IPS-15b (cell line): ENCODE results near the gene TLR2.
"Not testable (repeated sequence)": the region's sequence is repeated elsewhere in the genome, so short reads cannot be mapped to it uniquely, and the experiment has no call there.

Source experiments
- H3K27me3 ChIP-seq: one replicate; pipeline ENCODE4 v1.6.1; 2013; ENCODE audit warnings: low read length; ENCODE audit not compliant: control insufficient read depth, insufficient read depth
- H3K36me3 ChIP-seq: one replicate; pipeline ENCODE4 v1.6.1; 2013; ENCODE audit warnings: low read length; ENCODE audit not compliant: control insufficient read depth, insufficient read depth
- H3K4me1 ChIP-seq: one replicate; pipeline ENCODE4 v1.6.1; 2013; ENCODE audit warnings: mild to moderate bottlenecking, low read length; ENCODE audit not compliant: control insufficient read depth, insufficient read depth
- H3K4me3 ChIP-seq: one replicate; pipeline ENCODE4 v1.5.1; 2013; ENCODE audit warnings: low read depth, low read length
- H3K9ac ChIP-seq: one replicate; pipeline ENCODE4 v1.6.1; 2013; ENCODE audit warnings: low read depth, mild to moderate bottlenecking, low read length
- H3K9me3 ChIP-seq: one replicate; pipeline ENCODE4 v1.6.1; 2013; ENCODE audit warnings: mild to moderate bottlenecking, low read length; ENCODE audit not compliant: control insufficient read depth, insufficient read depth

TLR2 gene

GRCh38 chr4:153646978-153647377 is 37.1 kb upstream of the TLR2 start:
- peaks cover 6% of the 10 kb centered on the region for H3K9me3 ChIP-seq
- no peaks in the 10 kb centered on the region for H3K27me3 ChIP-seq
- H3K36me3 ChIP-seq = no peaks in the 10 kb centered on the region

GRCh38 chr4:153647975-153648374 is 36.1 kb upstream of the TLR2 start:
- Histone ChIP-seq H3K9ac (no peak overlapping the region), H3K4me3 (no peak overlapping the region), H3K4me1 (no peaks in the 10 kb centered on the region), H3K9me3 (peaks cover 6% of the 10 kb centered on the region), H3K36me3 (no peaks in the 10 kb centered on the region), H3K27me3 (no peaks in the 10 kb centered on the region)

More at GRCh38 chr4:153646978-153647377, 37.1 kb upstream of the TLR2 start:
- H3K9ac ChIP-seq = no peak overlapping the region
- H3K4me3 ChIP-seq = no peak overlapping the region
- H3K4me1 ChIP-seq = no peaks in the 10 kb centered on the region

- peaks cover 6% of the 10 kb centered on the region for H3K9me3 ChIP-seq
Observed at GRCh38 chr4:153649572-153649991, 34.5 kb upstream of the TLR2 start.

GRCh38 chr4:153651116-153651515 is 33.0 kb upstream of the TLR2 start:
- H3K4me3 ChIP-seq = no peak overlapping the region
- no peak overlapping the region for H3K9ac ChIP-seq
- H3K9me3 ChIP-seq = no peaks in the 10 kb centered on the region
- no peaks in the 10 kb centered on the region for H3K4me1 ChIP-seq
- no peaks in the 10 kb centered on the region for H3K36me3 ChIP-seq
- no peaks in the 10 kb centered on the region for H3K27me3 ChIP-seq

More at GRCh38 chr4:153649572-153649991, 34.5 kb upstream of the TLR2 start:
- Histone ChIP-seq H3K4me1 (no peaks in the 10 kb centered on the region), H3K9ac (no peak overlapping the region), H3K4me3 (no peak overlapping the region), H3K36me3 (no peaks in the 10 kb centered on the region), H3K27me3 (no peaks in the 10 kb centered on the region)

- Histone ChIP-seq H3K4me3 (no peak overlapping the region), H3K27me3 (no peaks in the 10 kb centered on the region), H3K9ac (no peak overlapping the region), H3K36me3 (no peaks in the 10 kb centered on the region), H3K9me3 (no peaks in the 10 kb centered on the region), H3K4me1 (no peaks in the 10 kb centered on the region)
Observed at GRCh38 chr4:153651587-153651986, 32.5 kb upstream of the TLR2 start.

- no peaks in the 10 kb centered on the region for H3K4me1 ChIP-seq
- no peaks in the 10 kb centered on the region for H3K9me3 ChIP-seq
- no peaks in the 10 kb centered on the region for H3K36me3 ChIP-seq
- H3K4me3 ChIP-seq = no peak overlapping the region
- no peak overlapping the region for H3K9ac ChIP-seq
- no peaks in the 10 kb centered on the region for H3K27me3 ChIP-seq
Observed at GRCh38 chr4:153652051-153652784, 31.9 kb upstream of the TLR2 start.

- Histone ChIP-seq H3K9ac (no peak overlapping the region), H3K36me3 (no peaks in the 10 kb centered on the region), H3K9me3 (no peaks in the 10 kb centered on the region), H3K4me1 (no peaks in the 10 kb centered on the region), H3K4me3 (no peak overlapping the region), H3K27me3 (no peaks in the 10 kb centered on the region)
Observed at GRCh38 chr4:153655002-153655541, 29.0 kb upstream of the TLR2 start.

GRCh38 chr4:153655928-153656327 is 28.2 kb upstream of the TLR2 start:
- H3K4me1 ChIP-seq = no peaks in the 10 kb centered on the region
- H3K9ac ChIP-seq = no peak overlapping the region
- H3K36me3 ChIP-seq = no peaks in the 10 kb centered on the region
- no peak overlapping the region for H3K4me3 ChIP-seq
- no peaks in the 10 kb centered on the region for H3K9me3 ChIP-seq
- no peaks in the 10 kb centered on the region for H3K27me3 ChIP-seq

- no peaks in the 10 kb centered on the region for H3K9me3 ChIP-seq
- H3K4me3 ChIP-seq = no peak overlapping the region
- H3K4me1 ChIP-seq = no peaks in the 10 kb centered on the region
- no peaks in the 10 kb centered on the region for H3K36me3 ChIP-seq
- no peak overlapping the region for H3K9ac ChIP-seq
- no peaks in the 10 kb centered on the region for H3K27me3 ChIP-seq
Observed at GRCh38 chr4:153661215-153661822, 22.8 kb upstream of the TLR2 start.

GRCh38 chr4:153661908-153662307 is 22.2 kb upstream of the TLR2 start:
- Histone ChIP-seq H3K9me3 (no peaks in the 10 kb centered on the region), H3K4me3 (no peak overlapping the region), H3K4me1 (no peaks in the 10 kb centered on the region), H3K27me3 (no peaks in the 10 kb centered on the region), H3K36me3 (no peaks in the 10 kb centered on the region), H3K9ac (no peak overlapping the region)

- no peaks in the 10 kb centered on the region for H3K9me3 ChIP-seq
Observed at GRCh38 chr4:153663667-153664066, 20.4 kb upstream of the TLR2 start.

GRCh38 chr4:153666505-153666904 is 17.6 kb upstream of the TLR2 start:
- not testable (repeated sequence) for H3K4me3 ChIP-seq, H3K27me3 ChIP-seq

More at GRCh38 chr4:153663667-153664066, 20.4 kb upstream of the TLR2 start:
- Histone ChIP-seq H3K27me3 (no peaks in the 10 kb centered on the region), H3K4me1 (no peaks in the 10 kb centered on the region), H3K9ac (no peak overlapping the region), H3K36me3 (no peaks in the 10 kb centered on the region), H3K4me3 (no peak overlapping the region)

More at GRCh38 chr4:153666505-153666904, 17.6 kb upstream of the TLR2 start:
- H3K9ac ChIP-seq, H3K4me1 ChIP-seq, H3K9me3 ChIP-seq, H3K36me3 ChIP-seq: not testable (repeated sequence)
